H1 (cell line): ENCODE results near the gene LIMS1. TPM values are rescaled to one million over a fixed set of nuclear protein-coding genes. Genes with fewer than 3 reads are reported as not detected.

Experiments
- ATF2 ChIP-seq: IDR thresholded peaks from 2 replicates; pipeline ENCODE4 v1.6.1; 2012; ENCODE audit warnings: low read length, inconsistent platforms
- ATF3 ChIP-seq: IDR thresholded peaks from 2 replicates; pipeline ENCODE4 v1.6.1; 2011; ENCODE audit warnings: low read depth, mild to moderate bottlenecking, low read length; ENCODE audit not compliant: insufficient read depth
- CHD7 ChIP-seq: fragments of 300-600 bp; sonication (generic); IDR thresholded peaks from 2 replicates; pipeline ENCODE4 v1.7.1; 2012; ENCODE audit warnings: low read length, moderate library complexity, mild to moderate bottlenecking, inconsistent platforms; ENCODE audit not compliant: insufficient replicate concordance
- CREB1 ChIP-seq: IDR thresholded peaks from 2 replicates; pipeline ENCODE4 v1.6.1; 2012; ENCODE audit warnings: inconsistent platforms
- JUND ChIP-seq: IDR thresholded peaks from 2 replicates; pipeline ENCODE4 v1.6.1; 2011; ENCODE audit warnings: mild to moderate bottlenecking, improper control_type of control experiment, low read length
- MAFK ChIP-seq: IDR thresholded peaks from 2 replicates; pipeline ENCODE4 v1.6.1; 2012; ENCODE audit warnings: low read depth, mild to moderate bottlenecking, improper control_type of control experiment, low read length
- NANOG ChIP-seq: IDR thresholded peaks from 2 replicates; pipeline ENCODE4 v1.6.1; 2011; ENCODE audit warnings: low read length, low read depth, mild to moderate bottlenecking, inconsistent platforms; ENCODE audit not compliant: insufficient read depth, poor library complexity, severe bottlenecking
- polyA plus RNA-seq, 7 experiments: library from polyadenylated mRNA; depleted of rRNA in 3 of 7; stranded (reverse) in 5 of 7; unstranded in 2 of 7; fragments of >200 nt in 5 of 7; fragments of 200-250 nt in 2 of 7; gene quantifications; 1 replicate in 5 of 7; 2 replicates in 1 of 7; 4 replicates in 1 of 7; pipeline versions ENCODE4 v1.2.1 to v1.2.3, GENCODE V29; 2011 to 2013; ENCODE audit warnings: missing spikeins in 2 of 7, mixed read lengths in 2 of 7
- total RNA-seq: library from RNA; stranded (reverse); fragmentation: NEBNext Ultra II Directional; extraction: Animal tissue kit (Norgen Biotek cat#: 25700); gene quantifications from 2 replicates; pipeline ENCODE4 v1.2.1, GENCODE V29; 2021

LIMS1 gene
- total and polyA plus RNA-seq, 2 of the 8 experiments (the other 6 are each of a cell fraction or from before 2014, with no cell fraction given): 24.1 to 36.7 TPM

GRCh38 chr2:108635630-108636354 is 101.5 kb downstream of the LIMS1 start (continued):
- TF ChIP-seq CHD7: no peak
- no peak for TF ChIP-seq JUND
- no peak for TF ChIP-seq ATF2
- no peak for TF ChIP-seq CREB1
- no peak for TF ChIP-seq ATF3
- no peak for TF ChIP-seq NANOG
- no peak for TF ChIP-seq MAFK
